Measurements from ENCODE around the gene CFAP74. TPM values are rescaled to one million over a fixed set of nuclear protein-coding genes. Genes with fewer than 3 reads are reported as not detected.

The CFAP74 gene
- total and polyA plus RNA-seq, 9 of the 15 experiments (the other 6 are each of a cell fraction or from before 2014, with no cell fraction given): 0.03 to 0.15 (median 0.05) TPM; not detected in 6

- TF ChIP-seq ZBTB33 (CRISPR knock-in tag; IDR thresholded peaks at IDR 0.05) (no peak; the same call in 1 of the 2 replicates), ZBTB7A (IDR thresholded peaks at IDR 0.05; ENCODE audit: borderline replicate concordance, control insufficient read depth, low read depth, low read length) (peak; percentile 96), RBM25 (IDR thresholded peaks at IDR 0.05; ENCODE audit: low read depth, low read length, severe bottlenecking) (no peak), TCF15 (CRISPR knock-in tag; IDR thresholded peaks at IDR 0.05) (no peak), NFIC (IDR thresholded peaks at IDR 0.05) (peak; percentile 47), RFX7 (CRISPR knock-in tag; IDR thresholded peaks at IDR 0.05) (no peak), ZNF212 (CRISPR knock-in tag; IDR thresholded peaks at IDR 0.05) (no peak), ZNF124 (CRISPR knock-in tag; IDR thresholded peaks at IDR 0.05) (no peak), MCM2 (IDR thresholded peaks at IDR 0.05; ENCODE audit: low read depth) (no peak), ARID2 (IDR thresholded peaks at IDR 0.05) (no peak), PURB (CRISPR knock-in tag; IDR thresholded peaks at IDR 0.05; ENCODE audit: low read depth) (no peak), RBFOX2 (IDR thresholded peaks at IDR 0.05; ENCODE audit: low read depth, low read length) (peak; percentile 86), MAX (CRISPR knock-in tag; IDR thresholded peaks at IDR 0.05) (peak; percentile 86), MAFF (IDR thresholded peaks at IDR 0.05; ENCODE audit: low read length) (no peak), MYBL2 (IDR thresholded peaks at IDR 0.05; ENCODE audit: low read depth) (no peak), MYBL2 (CRISPR knock-in tag; IDR thresholded peaks at IDR 0.05; ENCODE audit: borderline replicate concordance) (no peak), C11orf30 (IDR thresholded peaks at IDR 0.05; ENCODE audit: low read depth) (no peak), PRPF4 (IDR thresholded peaks at IDR 0.05; ENCODE audit: insufficient read depth, low read depth, low read length, poor library complexity, severe bottlenecking) (no peak), TCF7L2 (IDR thresholded peaks at IDR 0.05; ENCODE audit: low read depth, low read length) (no peak), KDM2B (CRISPR knock-in tag; IDR thresholded peaks at IDR 0.05) (no peak), ZBTB11 (CRISPR knock-in tag; IDR thresholded peaks at IDR 0.05) (0 out of 6 replicates have a peak, but pooled peaks of 1 of the 3 experiments have one; percentile 12), ZBTB5 (IDR thresholded peaks at IDR 0.05) (no peak)
These were observed 84.7 kb downstream of the CFAP74 start, which contains the start of gene TMEM52 (continued) for GRCh38 chr1:1918901-1919303.
